ENCODE results near the gene FBXW9. TPM values are rescaled to one million over a fixed set of nuclear protein-coding genes. Genes with fewer than 3 reads are reported as not detected.
A peak's percentile ranks its signal among the peaks of the same experiment; 100 is the strongest.
"Not testable (repeated sequence)": the region's sequence is repeated elsewhere in the genome, so short reads cannot be mapped to it uniquely, and the experiment has no call there.

Gene FBXW9
- total RNA-seq, 4 donors from 2014 or later: 3.8 to 7.5 (median 4.1) TPM

- H3K27ac ChIP-seq: no peak overlapping the region
- no peaks in the 10 kb centered on the region for H3K27me3 ChIP-seq
- H3K9me3 ChIP-seq: no peaks in the 10 kb centered on the region
- WGBS, 2 donors (ENCODE audit: low coverage in 1 of 2): 91% methylated on average over 8 of the region's 9 CpGs; no CpG with 5 or more reads in 1 of the 2 donors
- peaks cover 0 to 53% of the 10 kb centered on the region in 2 donors for H3K36me3 ChIP-seq
- TF ChIP-seq, protein P1, sequence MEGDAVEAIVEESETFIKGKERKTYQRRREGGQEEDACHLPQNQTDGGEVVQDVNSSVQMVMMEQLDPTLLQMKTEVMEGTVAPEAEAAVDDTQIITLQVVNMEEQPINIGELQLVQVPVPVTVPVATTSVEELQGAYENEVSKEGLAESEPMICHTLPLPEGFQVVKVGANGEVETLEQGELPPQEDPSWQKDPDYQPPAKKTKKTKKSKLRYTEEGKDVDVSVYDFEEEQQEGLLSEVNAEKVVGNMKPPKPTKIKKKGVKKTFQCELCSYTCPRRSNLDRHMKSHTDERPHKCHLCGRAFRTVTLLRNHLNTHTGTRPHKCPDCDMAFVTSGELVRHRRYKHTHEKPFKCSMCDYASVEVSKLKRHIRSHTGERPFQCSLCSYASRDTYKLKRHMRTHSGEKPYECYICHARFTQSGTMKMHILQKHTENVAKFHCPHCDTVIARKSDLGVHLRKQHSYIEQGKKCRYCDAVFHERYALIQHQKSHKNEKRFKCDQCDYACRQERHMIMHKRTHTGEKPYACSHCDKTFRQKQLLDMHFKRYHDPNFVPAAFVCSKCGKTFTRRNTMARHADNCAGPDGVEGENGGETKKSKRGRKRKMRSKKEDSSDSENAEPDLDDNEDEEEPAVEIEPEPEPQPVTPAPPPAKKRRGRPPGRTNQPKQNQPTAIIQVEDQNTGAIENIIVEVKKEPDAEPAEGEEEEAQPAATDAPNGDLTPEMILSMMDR (IDR thresholded peaks at IDR 0.05): no peak
- TF ChIP-seq POLR2AphosphoS5 (IDR thresholded peaks at IDR 0.05) (no peak), EP300 (IDR thresholded peaks at IDR 0.05) (no peak), POLR2A (IDR thresholded peaks at IDR 0.05) (no peak)
- peaks cover 0 to 33% (median 9%) of the 10 kb centered on the region in 3 donors for H3K4me1 ChIP-seq
- peak overlapping the region in 1 of 2 donors; percentile 67 for H3K4me3 ChIP-seq
- no peak for ATAC-seq
Measured at GRCh38 chr19:12680034-12680433, 16.4 kb downstream of the FBXW9 start.

DNA sequence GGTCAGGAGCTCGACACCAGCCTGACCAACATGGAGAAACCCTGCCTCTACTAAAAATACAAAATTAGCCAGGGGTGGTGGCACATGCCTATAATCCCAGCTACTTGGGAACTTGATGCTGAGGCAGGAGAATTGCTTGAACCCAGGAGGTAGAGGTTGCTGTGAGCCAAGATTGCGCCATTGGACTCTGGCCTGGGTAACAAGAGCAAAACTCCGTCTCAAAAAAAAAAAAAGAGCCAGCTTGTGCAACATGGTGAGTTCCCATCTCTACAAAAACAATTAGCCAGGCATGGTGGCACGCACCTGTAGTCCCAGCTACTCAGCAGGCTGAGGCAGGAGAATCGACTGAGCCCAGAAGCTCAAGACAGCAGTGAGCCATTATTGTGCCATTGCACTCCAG is 18.4 kb downstream of the FBXW9 start:
- not testable (repeated sequence) for H3K9me3 ChIP-seq, ATAC-seq, H3K4me3 ChIP-seq, H3K27ac ChIP-seq, H3K27me3 ChIP-seq
- WGBS, 2 donors (ENCODE audit: low coverage in 1 of 2): 68 to 80% methylated on average over 2 to 3 of the region's 5 CpGs
- Histone ChIP-seq H3K4me1 (peaks cover 0 to 33% (median 9%) of the 10 kb centered on the region in 3 donors), H3K36me3 (peaks cover 0 to 73% of the 10 kb centered on the region in 2 donors)

DNA sequence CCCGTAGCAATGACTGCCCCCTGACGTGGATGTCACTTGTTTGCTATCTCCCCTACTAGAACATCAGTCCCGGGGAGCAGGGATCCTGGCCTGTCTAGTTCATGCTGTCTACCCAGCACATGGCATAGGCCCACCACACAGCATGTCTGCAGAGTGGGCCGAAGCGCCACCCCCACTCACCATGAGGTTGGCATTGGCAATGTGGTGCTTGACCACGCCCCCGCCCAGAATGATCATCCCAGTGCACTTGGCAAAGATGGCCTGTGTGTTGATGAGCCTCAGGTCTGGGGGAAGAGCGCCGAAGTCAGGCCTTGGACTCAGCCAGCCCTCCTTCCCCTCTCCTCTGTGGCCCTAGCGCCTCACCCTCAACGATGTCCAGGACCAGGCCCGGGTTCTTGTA is 19.5 kb downstream of the FBXW9 start:
- H3K27me3 ChIP-seq: no peaks in the 10 kb centered on the region
- peak overlapping the region in 1 of 4 donors; percentile 0 for H3K27ac ChIP-seq
- H3K9me3 ChIP-seq: no peaks in the 10 kb centered on the region
- TF ChIP-seq, protein P1 (IDR thresholded peaks at IDR 0.05): no peak
- TF ChIP-seq POLR2A (IDR thresholded peaks at IDR 0.05) (no peak), POLR2AphosphoS5 (IDR thresholded peaks at IDR 0.05) (no peak), EP300 (IDR thresholded peaks at IDR 0.05) (no peak)
- H3K4me1 ChIP-seq: peaks cover 0 to 31% (median 9%) of the 10 kb centered on the region in 3 donors
- ATAC-seq: no peak
- WGBS, 2 donors (ENCODE audit: low coverage in 1 of 2): 77% methylated on average over 5 of the region's 12 CpGs
- peaks cover 0 to 84% of the 10 kb centered on the region in 2 donors for H3K36me3 ChIP-seq
- H3K4me3 ChIP-seq: no peak overlapping the region

GRCh38 chr19:12676384-12676792 is 20.0 kb downstream of the FBXW9 start:
- Histone ChIP-seq H3K27ac (peak overlapping the region in 1 of 4 donors; percentile 0), H3K9me3 (no peaks in the 10 kb centered on the region), H3K4me3 (no peak overlapping the region), H3K4me1 (peaks cover 0 to 36% (median 9%) of the 10 kb centered on the region in 3 donors), H3K27me3 (no peaks in the 10 kb centered on the region), H3K36me3 (peaks cover 0 to 84% of the 10 kb centered on the region in 2 donors)
- TF ChIP-seq EP300 (IDR thresholded peaks at IDR 0.05): no peak
- TF ChIP-seq POLR2A (IDR thresholded peaks at IDR 0.05): no peak
- TF ChIP-seq POLR2AphosphoS5 (IDR thresholded peaks at IDR 0.05): no peak
- TF ChIP-seq, protein P1 (IDR thresholded peaks at IDR 0.05): peak in 3 of 4 experiments; percentile 69 to 87 (median 81)
- WGBS, 2 donors (ENCODE audit: low coverage in 1 of 2): 29 to 42% methylated on average over 2 to 3 of the region's 4 CpGs
- peak; percentile 22 for ATAC-seq

GRCh38 chr19:12675940-12676339 is 20.5 kb downstream of the FBXW9 start:
- Histone ChIP-seq H3K27ac (peak overlapping the region in 1 of 4 donors; percentile 0), H3K36me3 (peaks cover 0 to 84% of the 10 kb centered on the region in 2 donors), H3K9me3 (no peaks in the 10 kb centered on the region), H3K27me3 (no peaks in the 10 kb centered on the region), H3K4me1 (peaks cover 0 to 39% (median 9%) of the 10 kb centered on the region in 3 donors), H3K4me3 (no peak overlapping the region)
- ATAC-seq: no peak
- WGBS, 2 donors (ENCODE audit: low coverage in 1 of 2): 87 to 100% methylated on average over 1 to 8 of the region's 15 CpGs
- TF ChIP-seq POLR2A (IDR thresholded peaks at IDR 0.05): no peak

- peaks cover 0 to 84% of the 10 kb centered on the region in 2 donors for H3K36me3 ChIP-seq
Measured at GRCh38 chr19:12675399-12675798, 21.0 kb downstream of the FBXW9 start.

More at GRCh38 chr19:12675399-12675798, 21.0 kb downstream of the FBXW9 start:
- TF ChIP-seq, protein P1 (IDR thresholded peaks at IDR 0.05): no peak
- TF ChIP-seq POLR2A (IDR thresholded peaks at IDR 0.05) (no peak), POLR2AphosphoS5 (IDR thresholded peaks at IDR 0.05) (no peak), EP300 (IDR thresholded peaks at IDR 0.05) (no peak)
- H3K4me3 ChIP-seq: no peak overlapping the region
- no peak overlapping the region for H3K27ac ChIP-seq
- peaks cover 0 to 39% (median 8%) of the 10 kb centered on the region in 3 donors for H3K4me1 ChIP-seq
- 17 to 78% methylated on average over 1 to 3 of the region's 10 CpGs for WGBS, 2 donors (ENCODE audit: low coverage in 1 of 2)
- no peaks in the 10 kb centered on the region for H3K9me3 ChIP-seq
- H3K27me3 ChIP-seq: no peaks in the 10 kb centered on the region
- no peak for ATAC-seq
